ENCODE measurements around the gene KNCN. TPM values are rescaled to one million over a fixed set of nuclear protein-coding genes. Genes with fewer than 3 reads are reported as not detected.

The KNCN gene
- polyA plus RNA-seq (ENCODE audit: insufficient read length in 4 of 4): under 1 TPM in 1 of 4 donors, not detected in 3; 0.03 TPM

- no peak for DNase-seq (ENCODE audit: low read depth in 4 of 4, low spot score in 3 of 4)
Observed at GRCh38 chr1:46551597-46552095, at the start of gene KNCN. KNCN (minus strand) TSS chr1:46551647; CDS start chr1:46551215, 432 bp downstream.

- no peak for DNase-seq (ENCODE audit: low read depth in 4 of 4, low spot score in 3 of 4)
Observed at GRCh38 chr1:46599059-46599970, 47.9 kb upstream of the KNCN start.

- DNase-seq (ENCODE audit: low read depth in 4 of 4, low spot score in 3 of 4): no peak
Observed at GRCh38 chr1:46596846-46597245, 45.4 kb upstream of the KNCN start.

- no peak for DNase-seq (ENCODE audit: low read depth in 4 of 4, low spot score in 3 of 4)
Observed at GRCh38 chr1:46596036-46596435, 44.6 kb upstream of the KNCN start.

- DNase-seq (ENCODE audit: low read depth in 4 of 4, low spot score in 3 of 4): no peak
Observed at GRCh38 chr1:46595127-46595526, 43.7 kb upstream of the KNCN start.

- DNase-seq (ENCODE audit: low read depth in 4 of 4, low spot score in 3 of 4): no peak
Observed at GRCh38 chr1:46594063-46594462, 42.6 kb upstream of the KNCN start.

GRCh38 chr1:46592823-46593222, 41.4 kb upstream of the KNCN start:
- no peak for DNase-seq (ENCODE audit: low read depth in 4 of 4, low spot score in 3 of 4)

- no peak for DNase-seq (ENCODE audit: low read depth in 4 of 4, low spot score in 3 of 4)
Observed at GRCh38 chr1:46589529-46589928, 38.1 kb upstream of the KNCN start.

GRCh38 chr1:46587069-46587468, 35.6 kb upstream of the KNCN start:
- DNase-seq (ENCODE audit: low read depth in 4 of 4, low spot score in 3 of 4): no peak

GRCh38 chr1:46585312-46585938, 34.0 kb upstream of the KNCN start:
- no peak for DNase-seq (ENCODE audit: low read depth in 4 of 4, low spot score in 3 of 4)

- no peak for DNase-seq (ENCODE audit: low read depth in 4 of 4, low spot score in 3 of 4)
Observed at GRCh38 chr1:46583494-46583893, 32.0 kb upstream of the KNCN start.

GRCh38 chr1:46582972-46583371, 31.5 kb upstream of the KNCN start:
- DNase-seq (ENCODE audit: low read depth in 4 of 4, low spot score in 3 of 4): no peak

GRCh38 chr1:46581681-46582455, 30.4 kb upstream of the KNCN start:
- DNase-seq (ENCODE audit: low read depth in 4 of 4, low spot score in 3 of 4): no peak

GRCh38 chr1:46580140-46580903, 28.9 kb upstream of the KNCN start:
- DNase-seq (ENCODE audit: low read depth in 4 of 4, low spot score in 3 of 4): no peak

GRCh38 chr1:46577671-46578070, 26.2 kb upstream of the KNCN start:
- DNase-seq (ENCODE audit: low read depth in 4 of 4, low spot score in 3 of 4): no peak

GRCh38 chr1:46576596-46576995, 25.1 kb upstream of the KNCN start:
- DNase-seq (ENCODE audit: low read depth in 4 of 4, low spot score in 3 of 4): no peak

- DNase-seq (ENCODE audit: low read depth in 4 of 4, low spot score in 3 of 4): no peak
Observed at GRCh38 chr1:46575778-46576177, 24.3 kb upstream of the KNCN start.

GRCh38 chr1:46575300-46575699, 23.9 kb upstream of the KNCN start:
- no peak for DNase-seq (ENCODE audit: low read depth in 4 of 4, low spot score in 3 of 4)

GRCh38 chr1:46571691-46572225, 20.3 kb upstream of the KNCN start:
- DNase-seq (ENCODE audit: low read depth in 4 of 4, low spot score in 3 of 4): no peak

Measured in right renal pelvis (tissue), 4 donors.